Hematopoietic multipotent progenitor cell treated with erythropoietin and hydrocortisone succinate and interleukin-3 and kit ligand, for 4 days (in vitro differentiated cells): ENCODE results near the gene LLPH.
"Not testable (repeated sequence)": the region's sequence is repeated elsewhere in the genome, so short reads cannot be mapped to it uniquely, and the experiment has no call there.

Experiments
- DNase-seq: peaks from one replicate; pipeline ENCODE4 v3.0.0-alpha.2; 2015

The LLPH gene

DNA sequence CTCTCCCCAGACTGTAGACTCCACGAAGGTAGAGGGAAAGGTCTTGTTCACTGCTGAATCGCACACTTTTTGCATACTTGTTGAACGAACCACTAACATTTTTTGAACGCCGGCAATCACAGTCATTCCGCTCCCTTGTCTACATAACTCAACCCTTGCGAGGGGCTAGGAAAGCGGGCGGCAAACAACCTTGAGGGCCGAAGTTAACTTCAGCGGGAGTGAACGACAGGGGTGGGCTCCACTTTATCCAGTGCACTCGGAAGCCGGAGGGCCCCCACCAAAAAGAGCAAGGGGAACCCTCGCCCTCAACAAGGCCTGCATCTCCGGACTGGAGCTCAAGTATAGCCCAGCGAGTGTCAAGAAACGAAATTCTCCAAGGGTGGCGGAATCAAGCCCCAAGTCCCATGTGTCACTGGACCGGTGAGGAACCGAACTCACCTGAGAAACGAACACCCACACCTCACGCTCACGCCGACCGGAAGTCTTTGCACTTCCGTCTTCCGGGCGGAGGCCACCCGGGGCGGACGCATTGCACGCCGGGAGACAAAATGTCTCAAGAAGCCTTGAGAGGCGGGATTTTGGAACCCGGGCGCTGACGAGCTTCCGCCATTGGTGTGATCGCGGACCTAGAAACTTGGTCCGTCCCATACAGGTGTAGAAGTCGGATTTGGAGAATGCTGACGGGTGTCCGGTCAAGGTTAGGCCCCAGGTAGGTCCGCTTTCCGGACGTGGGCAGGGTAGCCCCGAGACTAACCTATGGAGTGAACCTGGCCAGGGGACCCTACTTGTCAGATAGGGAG, at the start of gene LLPH:
Gene LLPH, minus strand, starts transcription at position 484 of the 800 bp plus-strand sequence. CDS start 1,644 bp downstream, outside the sequence.
- DNase-seq, result peak; percentile 97

DNA sequence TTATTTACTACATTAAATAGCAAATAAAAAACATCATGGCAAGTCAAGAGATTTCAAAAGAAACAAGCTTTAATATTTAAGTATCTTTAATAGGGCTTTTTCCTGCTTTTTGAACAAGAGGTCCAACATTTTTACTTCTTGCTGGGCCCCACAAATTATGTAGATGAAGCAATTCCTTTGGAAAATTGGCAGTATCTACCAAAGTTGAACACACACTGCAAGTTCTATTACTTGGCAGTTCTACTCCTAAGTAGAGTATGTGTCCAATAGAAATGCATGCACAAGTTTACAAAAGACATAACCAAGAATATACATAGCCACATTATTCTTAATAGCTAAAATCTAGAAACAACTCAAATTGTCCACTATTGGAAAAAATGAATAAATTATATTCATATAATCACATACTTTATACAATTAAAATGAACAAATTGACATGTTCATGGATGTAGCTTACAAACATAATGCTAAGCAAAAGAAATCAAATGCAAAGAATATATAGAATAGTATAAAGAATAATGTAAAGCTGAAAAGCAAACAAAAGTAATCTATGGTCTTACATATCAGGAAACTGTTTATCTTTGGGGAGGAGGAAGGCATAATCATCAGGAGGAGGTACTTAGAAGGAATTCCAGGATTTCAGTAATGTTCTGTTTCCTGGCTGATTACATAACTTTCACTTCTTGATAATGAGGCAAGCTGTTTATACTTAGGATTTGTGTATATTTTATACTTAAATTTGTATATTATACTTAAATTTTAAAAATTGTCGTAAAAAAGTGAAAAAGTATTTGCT, 45.8 kb upstream of the LLPH start:
- DNase-seq, result no peak

GRCh38 chr12:66174391-66175325, 44.1 kb upstream of the LLPH start:
- DNase-seq, result not testable (repeated sequence)

DNA sequence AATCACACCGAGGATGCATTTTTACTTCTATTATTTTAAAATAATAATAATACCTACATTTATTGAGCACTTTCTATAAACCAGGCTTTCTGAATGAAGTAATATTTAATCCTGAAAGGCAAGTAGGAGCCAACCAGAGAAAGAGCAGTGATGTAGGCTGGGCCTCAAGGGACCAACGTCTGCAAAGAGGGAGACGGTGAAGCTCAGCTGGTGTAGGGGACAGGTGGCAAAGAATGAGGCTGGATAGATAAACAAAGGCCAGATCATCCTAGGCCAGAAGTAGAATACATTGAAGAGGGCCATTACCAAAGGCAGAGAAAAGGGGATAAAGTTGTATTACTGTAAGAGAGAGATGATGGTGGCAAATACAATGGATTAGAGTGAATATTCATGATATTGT, 40.1 kb upstream of the LLPH start:
- DNase-seq, result no peak

- DNase-seq, result peak; percentile 97
These were observed 38.9 kb upstream of the LLPH start, which contains the start of gene TMBIM4 for GRCh38 chr12:66169221-66170170. TSS of gene TMBIM4 (minus strand) at chr12:66169996. CDS start at chr12:66169951, 45 bp downstream.

DNA sequence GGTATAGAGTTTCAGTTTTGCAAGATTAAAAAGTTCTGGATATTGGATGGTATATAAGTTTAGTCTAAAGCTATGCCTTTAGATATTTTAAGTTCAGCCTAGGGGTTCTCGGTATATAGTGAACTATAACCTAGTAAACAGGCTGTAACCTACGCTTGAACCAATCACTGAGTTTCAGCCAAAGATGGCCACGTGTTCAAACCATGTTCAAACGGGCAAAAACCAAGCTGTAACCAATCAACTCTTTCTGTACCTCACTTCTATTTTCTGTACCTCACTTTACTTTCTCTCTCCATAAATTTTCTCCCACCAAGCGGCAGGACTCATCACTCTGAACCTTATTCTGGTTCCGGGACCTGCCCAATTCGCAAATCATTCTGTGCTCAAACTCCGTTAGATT, 37.9 kb upstream of the LLPH start:
- DNase-seq, result no peak

DNA sequence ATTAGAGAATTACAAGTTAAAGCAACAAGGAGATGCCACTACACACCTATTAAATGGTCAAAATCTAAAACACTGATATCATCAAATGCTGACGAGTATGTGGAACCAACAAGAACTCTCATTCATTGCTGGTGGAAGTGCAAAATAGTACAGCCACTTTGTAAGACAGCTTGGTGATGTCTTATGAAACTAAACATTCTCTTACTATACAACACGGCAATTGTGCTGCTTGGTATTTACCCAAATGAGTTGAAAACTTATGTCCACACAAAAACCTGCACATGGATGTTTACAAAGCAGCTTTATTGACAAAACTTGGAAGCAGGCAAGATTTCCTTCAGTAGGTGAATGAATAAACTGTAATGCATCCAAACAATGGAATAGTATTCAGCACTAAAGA, 36.0 kb upstream of the LLPH start:
- DNase-seq, result no peak

- DNase-seq, result no peak
These were observed 34.6 kb upstream of the LLPH start for GRCh38 chr12:66165141-66165540.

GRCh38 chr12:66164349-66164821, 33.8 kb upstream of the LLPH start:
- DNase-seq, result no peak

- peak; percentile 26 for DNase-seq
These were observed 32.7 kb upstream of the LLPH start for GRCh38 chr12:66163289-66163688.

DNA sequence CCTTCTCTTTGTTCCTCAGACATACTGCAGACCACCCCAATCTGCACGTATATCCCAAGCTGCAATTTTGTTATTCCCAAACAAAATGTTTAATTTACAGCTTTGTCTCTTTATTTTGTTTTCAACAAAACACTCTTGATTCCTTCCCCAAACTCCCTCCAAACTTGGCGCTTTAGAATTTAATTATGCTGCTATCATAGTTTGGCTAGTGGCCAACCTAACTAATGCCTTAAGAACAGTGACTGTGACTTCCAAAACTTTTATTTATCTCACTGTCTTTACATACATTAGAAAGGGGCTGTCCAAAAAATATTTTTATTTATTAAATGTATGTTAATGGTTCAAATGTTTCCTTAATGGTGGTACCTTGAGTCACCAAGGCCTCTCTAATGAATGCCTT, 32.2 kb upstream of the LLPH start:
- DNase-seq, result peak; percentile 25

DNA sequence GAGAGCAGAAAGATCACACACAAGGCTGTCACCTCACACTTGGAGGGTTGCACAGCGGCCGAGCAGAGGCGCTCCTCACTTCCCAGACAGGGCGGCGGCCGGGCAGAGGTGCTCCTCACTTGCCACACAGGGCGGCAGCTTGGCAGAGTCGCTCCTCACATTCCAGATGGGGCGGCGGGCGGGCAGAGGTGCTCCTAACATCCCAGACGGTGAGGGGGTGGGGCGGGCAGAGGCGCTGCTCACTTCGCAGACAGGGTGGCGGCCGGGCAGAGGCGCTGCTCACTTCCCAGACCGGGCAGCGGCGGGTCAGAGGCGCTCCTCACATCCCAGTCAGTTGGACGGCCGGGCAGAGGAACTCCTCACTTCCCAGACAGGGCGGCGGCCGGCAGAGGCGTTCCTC, 30.2 kb upstream of the LLPH start:
- DNase-seq, result no peak

- no peak for DNase-seq
These were observed 28.6 kb upstream of the LLPH start for GRCh38 chr12:66159123-66159522.

GRCh38 chr12:66156654-66157053, 26.1 kb upstream of the LLPH start:
- DNase-seq, result peak; percentile 38

DNA sequence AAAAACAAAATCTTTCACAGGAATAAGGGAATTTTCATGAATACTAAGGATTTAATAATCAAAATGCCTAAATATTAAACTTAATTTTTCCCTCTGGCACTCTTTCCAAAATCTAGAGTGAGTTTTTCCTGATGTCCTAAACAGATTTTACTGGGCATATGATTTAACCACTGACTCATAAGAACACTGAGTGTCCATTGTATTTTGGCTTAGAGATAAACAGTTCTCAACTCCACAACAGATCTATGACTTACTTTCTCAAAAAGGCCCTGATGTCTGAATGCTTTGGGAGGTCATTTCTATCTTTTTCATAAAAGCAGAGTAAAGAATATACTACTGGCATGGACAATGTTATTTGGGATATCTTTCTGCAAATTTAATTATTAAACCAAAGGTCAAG, 24.2 kb upstream of the LLPH start:
- no peak for DNase-seq

DNA sequence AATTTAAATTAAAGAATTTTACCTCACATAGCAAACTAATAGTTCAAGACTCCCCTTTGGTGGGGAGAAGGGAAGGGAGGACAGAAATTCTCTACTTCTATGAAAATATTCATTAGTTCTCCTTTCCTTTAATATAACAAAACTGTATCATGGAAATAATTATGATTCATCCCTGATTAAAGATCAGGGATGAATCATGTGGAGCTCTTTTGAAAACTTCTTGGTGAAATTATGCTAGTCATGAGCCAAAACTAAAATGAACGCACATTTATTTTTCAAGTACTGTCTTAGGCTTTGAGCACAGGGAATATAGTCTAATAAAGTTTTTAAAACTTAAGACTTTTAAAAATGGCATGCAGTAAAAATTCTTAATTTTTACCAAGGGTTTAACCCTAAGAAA, 22.2 kb upstream of the LLPH start:
- no peak for DNase-seq

DNA sequence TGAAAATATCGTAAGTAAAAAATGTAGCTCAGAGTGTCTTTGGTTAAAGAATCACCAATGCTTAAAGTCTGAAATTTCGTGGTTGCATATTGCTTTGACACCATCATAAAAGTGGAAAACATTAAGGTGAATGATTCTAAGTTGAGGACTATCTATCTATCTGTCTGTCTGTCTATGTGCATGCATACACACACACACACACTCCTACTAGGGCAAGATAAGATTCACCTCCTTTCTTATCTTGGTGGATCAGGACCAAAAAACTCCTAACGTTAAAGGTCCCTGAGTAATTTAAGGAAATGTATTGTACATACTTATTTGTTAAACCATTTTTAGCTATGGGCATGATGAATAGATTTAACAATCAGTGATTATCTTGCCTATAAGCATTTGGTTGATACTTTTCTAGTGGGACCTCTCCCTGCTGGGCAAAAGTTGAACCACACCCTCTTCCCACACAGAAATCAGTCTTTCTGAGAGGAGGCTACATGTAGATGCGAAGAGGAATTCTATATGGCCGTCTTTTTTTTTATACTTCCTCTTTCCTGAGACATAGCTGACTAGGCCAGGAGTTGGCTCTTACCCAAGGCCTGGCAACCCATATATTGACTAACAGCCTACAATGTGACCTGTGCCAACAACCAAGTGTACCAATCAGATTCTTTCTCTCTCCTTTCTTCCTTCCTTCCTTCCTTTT, 19.3 kb upstream of the LLPH start:
- peak; percentile 88 for DNase-seq

GRCh38 chr12:66144791-66145754, 14.5 kb upstream of the LLPH start:
- DNase-seq, result peak; percentile 91

- no peak for DNase-seq
These were observed 13.3 kb upstream of the LLPH start for GRCh38 chr12:66143868-66144267.

DNA sequence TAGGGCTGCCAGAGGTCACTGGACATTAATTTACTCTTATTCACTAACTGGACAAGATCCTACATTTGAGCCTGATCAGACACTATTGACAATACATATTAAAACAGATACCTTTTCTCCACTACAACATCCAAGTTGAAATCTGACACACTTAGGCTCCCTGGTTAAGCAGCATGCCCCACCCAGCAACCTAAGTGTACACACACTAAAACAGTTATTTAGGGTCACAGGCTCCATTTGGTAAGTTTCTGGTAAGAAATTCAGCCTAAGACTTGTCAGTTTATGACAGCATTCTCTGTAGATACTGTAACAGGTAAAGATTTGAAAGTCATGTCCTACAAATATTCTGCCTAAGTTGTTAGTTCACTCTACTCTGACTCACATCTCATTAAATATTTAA, 12.3 kb upstream of the LLPH start:
- DNase-seq, result no peak
